AG09319 (cell line): ENCODE measurements around the gene PCSK5.

Experiments
- DNase-seq: peaks from one replicate; pipeline ENCODE4 v3.0.0-alpha.2; 2010; ENCODE audit warnings: low read depth; ENCODE audit errors: extremely low read depth
- TF ChIP-seq, protein P1 (sequence below): IDR thresholded peaks from 2 replicates; pipeline ENCODE4 v1.5.1; 2011; ENCODE audit warnings: low read depth, mild to moderate bottlenecking, inconsistent platforms, low read length, moderate library complexity

Gene PCSK5

DNA sequence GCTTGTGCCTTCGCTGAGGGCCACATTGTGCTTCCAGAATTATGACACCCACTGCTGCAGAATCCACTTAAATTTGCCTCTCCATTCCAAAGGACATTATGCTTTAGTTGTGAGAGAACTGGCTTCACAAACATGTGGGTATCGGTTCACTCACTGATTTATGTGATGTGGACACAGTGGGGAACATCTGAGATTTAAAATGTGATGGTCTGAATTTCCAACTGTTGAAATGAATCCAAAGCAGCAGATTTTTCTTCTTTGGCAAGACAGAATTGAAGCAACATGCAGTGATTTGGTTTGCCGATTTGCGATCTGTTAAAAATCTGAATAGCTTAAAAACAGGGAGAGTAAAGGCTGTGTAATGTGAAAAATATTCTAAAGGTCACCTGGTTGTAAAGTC, 20.3 kb downstream of the PCSK5 start:
- no peak for DNase-seq
- TF ChIP-seq, protein P1, sequence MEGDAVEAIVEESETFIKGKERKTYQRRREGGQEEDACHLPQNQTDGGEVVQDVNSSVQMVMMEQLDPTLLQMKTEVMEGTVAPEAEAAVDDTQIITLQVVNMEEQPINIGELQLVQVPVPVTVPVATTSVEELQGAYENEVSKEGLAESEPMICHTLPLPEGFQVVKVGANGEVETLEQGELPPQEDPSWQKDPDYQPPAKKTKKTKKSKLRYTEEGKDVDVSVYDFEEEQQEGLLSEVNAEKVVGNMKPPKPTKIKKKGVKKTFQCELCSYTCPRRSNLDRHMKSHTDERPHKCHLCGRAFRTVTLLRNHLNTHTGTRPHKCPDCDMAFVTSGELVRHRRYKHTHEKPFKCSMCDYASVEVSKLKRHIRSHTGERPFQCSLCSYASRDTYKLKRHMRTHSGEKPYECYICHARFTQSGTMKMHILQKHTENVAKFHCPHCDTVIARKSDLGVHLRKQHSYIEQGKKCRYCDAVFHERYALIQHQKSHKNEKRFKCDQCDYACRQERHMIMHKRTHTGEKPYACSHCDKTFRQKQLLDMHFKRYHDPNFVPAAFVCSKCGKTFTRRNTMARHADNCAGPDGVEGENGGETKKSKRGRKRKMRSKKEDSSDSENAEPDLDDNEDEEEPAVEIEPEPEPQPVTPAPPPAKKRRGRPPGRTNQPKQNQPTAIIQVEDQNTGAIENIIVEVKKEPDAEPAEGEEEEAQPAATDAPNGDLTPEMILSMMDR = no peak

DNA sequence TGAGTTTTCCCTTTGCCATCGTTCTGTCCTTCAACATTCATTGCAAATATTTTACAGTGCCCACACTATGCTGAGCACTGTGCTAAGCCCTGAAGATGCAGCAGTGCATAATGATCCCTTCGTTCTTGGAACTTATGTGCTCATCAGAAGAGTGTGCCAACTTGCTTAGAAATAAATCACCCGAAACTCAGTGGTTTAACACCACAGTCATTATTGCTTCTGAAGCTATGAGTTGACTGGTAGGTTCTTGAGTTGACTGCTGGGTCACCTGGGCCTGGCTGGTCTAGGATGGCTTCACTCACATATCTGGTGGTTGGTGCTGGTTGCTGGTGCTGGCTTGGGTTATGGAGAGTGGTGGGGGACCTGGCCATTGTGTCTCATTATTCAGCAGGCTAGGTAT, 20.9 kb downstream of the PCSK5 start:
- TF ChIP-seq, protein P1 = no peak
- DNase-seq = no peak

DNA sequence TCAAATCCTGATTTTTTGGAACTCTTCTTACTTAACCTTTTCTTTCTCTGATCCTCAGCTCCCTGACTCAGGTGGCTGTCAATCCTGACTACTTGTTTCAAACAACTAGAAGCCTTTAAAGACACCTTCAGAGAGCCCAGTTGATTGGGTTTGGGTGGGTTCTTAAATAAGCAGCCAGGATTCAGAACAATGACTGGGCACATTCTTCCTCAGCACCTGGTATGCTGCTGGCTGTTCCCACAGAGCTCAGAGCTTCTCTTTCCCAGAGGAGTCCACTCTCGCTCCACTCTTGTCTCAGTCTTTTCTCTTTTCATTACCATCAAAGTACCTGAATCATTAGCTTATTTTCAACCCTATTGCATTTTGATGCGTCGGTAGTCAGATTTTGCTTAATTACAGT, 22.5 kb downstream of the PCSK5 start:
- DNase-seq = no peak

DNA sequence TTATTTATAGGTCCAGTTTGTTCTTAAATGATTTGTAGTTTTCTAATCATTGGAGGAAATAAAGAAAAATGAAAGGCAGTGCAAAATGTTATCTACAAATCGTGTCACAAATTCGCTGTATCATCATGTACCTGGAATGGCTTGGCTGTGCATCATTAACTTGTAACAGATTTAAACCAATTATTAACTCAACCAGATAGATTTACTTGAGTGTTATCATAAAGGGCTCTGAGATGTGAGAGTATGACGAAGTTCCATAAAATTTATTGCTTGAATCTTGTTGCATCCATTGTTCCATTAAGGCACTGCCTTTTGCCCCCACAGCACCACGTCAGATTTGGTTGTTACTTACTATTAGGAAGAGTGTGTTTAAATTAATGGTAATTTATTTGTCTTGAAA, 23.5 kb downstream of the PCSK5 start:
- TF ChIP-seq, protein P1 = no peak

More for the DNA sequence above, 22.5 kb downstream of the PCSK5 start:
- TF ChIP-seq, protein P1 = no peak

DNA sequence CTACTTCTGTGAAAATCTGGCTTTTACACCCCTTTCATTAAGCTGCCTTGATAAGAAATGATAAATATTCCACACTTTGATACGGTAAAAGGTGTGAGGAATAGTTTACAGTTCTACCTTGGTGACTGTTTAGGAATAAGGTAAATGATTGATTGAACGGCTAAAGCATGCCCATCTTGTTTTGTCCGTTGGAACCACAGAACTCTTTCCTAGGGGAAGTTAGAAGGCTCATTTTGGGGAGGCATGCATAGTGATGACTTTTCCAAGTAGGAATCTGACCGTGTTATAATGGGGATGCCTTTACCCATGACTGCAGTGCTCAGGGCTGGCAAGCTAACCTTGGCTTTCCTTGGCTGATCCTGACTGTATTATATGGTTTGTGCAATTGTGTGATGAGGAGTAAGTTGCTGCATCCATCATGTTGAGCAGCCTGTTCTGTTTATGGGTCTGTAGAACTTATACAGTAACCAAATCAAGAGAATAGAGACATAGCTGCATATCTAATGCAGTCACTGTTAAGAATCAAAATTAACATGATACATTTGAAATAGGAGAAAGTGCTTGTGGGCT, 24.5 kb downstream of the PCSK5 start:
- TF ChIP-seq, protein P1 = no peak
- DNase-seq = no peak

More for the DNA sequence above, 23.5 kb downstream of the PCSK5 start:
- DNase-seq = no peak

DNA sequence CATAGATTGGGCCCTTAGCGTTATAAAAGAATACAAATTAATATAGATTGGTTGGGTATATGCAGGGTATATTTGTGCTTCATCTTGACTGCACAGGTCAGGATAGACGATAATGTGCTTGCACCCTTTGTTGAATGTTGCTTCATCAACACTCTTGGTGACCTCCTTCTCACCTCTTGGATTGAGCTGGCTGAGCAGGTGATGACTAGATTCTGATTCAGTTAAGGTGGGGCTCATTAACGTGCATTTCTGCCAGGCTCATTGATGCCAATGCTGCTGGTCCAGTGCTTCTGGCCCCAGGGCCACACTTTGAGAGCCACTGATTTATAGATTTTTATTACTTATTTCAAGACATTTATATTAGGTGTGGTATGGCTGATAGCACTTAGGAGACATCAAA, 27.7 kb downstream of the PCSK5 start:
- no peak for DNase-seq
- TF ChIP-seq, protein P1 = no peak

DNA sequence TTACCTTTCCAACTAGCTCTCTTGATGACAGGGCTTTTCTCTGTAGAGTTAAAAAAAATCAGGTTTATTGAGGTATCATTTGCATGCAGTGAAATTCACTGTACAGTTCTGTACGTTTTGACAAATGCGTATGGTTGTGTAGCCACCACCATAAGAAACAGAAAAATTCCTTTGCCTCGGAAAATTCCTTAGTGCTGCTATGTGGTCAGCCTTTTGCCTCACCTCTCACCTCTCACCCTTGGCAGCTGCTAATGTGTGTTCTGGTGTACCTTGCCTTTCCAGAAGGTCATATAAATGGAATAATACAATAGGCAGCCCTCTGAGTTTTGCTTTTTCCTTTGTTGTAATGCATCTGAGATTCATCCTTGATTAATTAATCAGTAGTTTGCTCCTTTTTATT, 28.4 kb downstream of the PCSK5 start:
- no peak for DNase-seq
- TF ChIP-seq, protein P1 = no peak
